GM23248 (cell line): ENCODE results near the gene FAM210A. TPM values are rescaled to one million over a fixed set of nuclear protein-coding genes. Genes with fewer than 3 reads are reported as not detected.
A peak's percentile ranks its signal among the peaks of the same experiment; 100 is the strongest.

Experiments
- DNase-seq: peaks from one replicate; pipeline ENCODE4 v3.0.0-alpha.2; 2015
- H2AFZ ChIP-seq: fragments of 200-600 bp; sonication (generic); 2 replicates; pipeline ENCODE4 v1.6.1; 2016; ENCODE audit warnings: antibody characterized with exemption
- H3F3A ChIP-seq: fragments of 200-600 bp; sonication (generic); 2 replicates; pipeline ENCODE4 v1.6.1; 2016; ENCODE audit warnings: mild to moderate bottlenecking, antibody characterized with exemption, mixed run types; ENCODE audit not compliant: insufficient read depth
- H3K27ac ChIP-seq: fragments of 200-600 bp; sonication (generic); 2 replicates; pipeline ENCODE4 v1.5.1; 2016; ENCODE audit warnings: mild to moderate bottlenecking
- H3K27me3 ChIP-seq: fragments of 200-600 bp; sonication (generic); replicated peaks from 2 replicates; pipeline ENCODE4 v1.6.1; 2016; ENCODE audit warnings: mild to moderate bottlenecking; ENCODE audit not compliant: insufficient read depth
- H3K36me3 ChIP-seq: fragments of 200-600 bp; sonication (generic); 2 replicates; pipeline ENCODE4 v1.6.1; 2016; ENCODE audit warnings: low read depth, mild to moderate bottlenecking
- H3K4me1 ChIP-seq: fragments of 200-600 bp; sonication (generic); 2 replicates; pipeline ENCODE4 v1.6.1; 2016; ENCODE audit warnings: mild to moderate bottlenecking; ENCODE audit not compliant: insufficient read depth
- H3K4me2 ChIP-seq: fragments of 200-600 bp; sonication (generic); one replicate; pipeline ENCODE4 v1.6.1; 2016; ENCODE audit warnings: mild to moderate bottlenecking; ENCODE audit not compliant: unreplicated experiment
- H3K4me3 ChIP-seq: fragments of 200-600 bp; sonication (generic); 2 replicates; pipeline ENCODE4 v1.5.1; 2016; ENCODE audit warnings: mild to moderate bottlenecking
- H3K79me2 ChIP-seq: fragments of 200-600 bp; sonication (generic); 2 replicates; pipeline ENCODE4 v1.6.1; 2016; ENCODE audit warnings: mild to moderate bottlenecking; ENCODE audit not compliant: insufficient read depth
- H3K9ac ChIP-seq: fragments of 200-600 bp; sonication (generic); 2 replicates; pipeline ENCODE4 v1.6.1; 2016; ENCODE audit warnings: mild to moderate bottlenecking
- H3K9me2 ChIP-seq: fragments of 200-600 bp; sonication (generic); 2 replicates; pipeline ENCODE4 v1.6.1; 2016; ENCODE audit warnings: mixed run types, mild to moderate bottlenecking, moderate library complexity; ENCODE audit not compliant: insufficient read depth
- H3K9me3 ChIP-seq: fragments of 200-600 bp; sonication (generic); one replicate; pipeline ENCODE4 v1.6.1; 2017; ENCODE audit warnings: low read depth
- H4K20me1 ChIP-seq: fragments of 200-600 bp; sonication (generic); 2 replicates; pipeline ENCODE4 v1.6.0; 2016; ENCODE audit not compliant: insufficient read depth
- EZH2 ChIP-seq: fragments of 200-600 bp; sonication (generic); IDR thresholded peaks from 2 replicates; pipeline ENCODE4 v1.6.1; 2018; ENCODE audit warnings: antibody characterized with exemption, mild to moderate bottlenecking; ENCODE audit not compliant: insufficient read depth, poor library complexity, severe bottlenecking
- EZH2phosphoT487 ChIP-seq: fragments of 200-600 bp; sonication (generic); IDR thresholded peaks from 2 replicates; pipeline ENCODE4 v1.6.1; 2018; ENCODE audit warnings: antibody characterized with exemption, moderate library complexity, mild to moderate bottlenecking, low read depth; ENCODE audit not compliant: insufficient read depth
- WGBS, 2 experiments: methylation state at CpG; one replicate each; pipeline ENCODE4 v1.1.6; 2015 to 2017; ENCODE audit warnings: low lambda C conversion rate in 2 of 2, low coverage in 1 of 2; ENCODE audit errors: missing lambda C conversion rate in 2 of 2; 5-methylcytosine and 5-hydroxymethylcytosine counted together
- in situ Hi-C: fragments of 300-500 bp; cut with MboI; formaldehyde crosslinking; loops from 2 replicates; pipeline ENCODE4 v1.15.0; 2020
- polyA plus RNA-seq: library from polyadenylated mRNA; unstranded; fragments of >200 nt; fragmentation: Nextera tagmentation; extraction: Ambion mirVana; gene quantifications from 2 replicates; pipeline ENCODE4 v1.2.1, GENCODE V29; 2016
- small RNA-seq: library from RNA; depleted of rRNA; stranded (forward); fragments of <200 nt; gene quantifications from one replicate; pipeline ENCODE3, GENCODE V24; 2014; ENCODE audit warnings: low read depth, low replicate concordance
- total RNA-seq: library from RNA; depleted of rRNA; stranded (reverse); fragments of >200 nt; shearing (Covaris generic); gene quantifications from 2 replicates; pipeline ENCODE4 v1.2.3, GENCODE V29; 2014; rRNA removed

The FAM210A gene
- total and polyA plus RNA-seq, 2 experiments from 2014 or later = 14.2 to 24.9 TPM

- WGBS, 2 experiments = 43 to 58% methylated on average over 5 of the region's 5 CpGs
- no peak for TF ChIP-seq EZH2phosphoT487
- no peak for TF ChIP-seq EZH2
- H2AFZ ChIP-seq = no peak overlapping the region
- no peaks in the 10 kb centered on the region for H3K36me3 ChIP-seq
- H3F3A ChIP-seq = no peaks in the 10 kb centered on the region; the same call in 1 of the 2 replicates
- no peak overlapping the region for H3K27ac ChIP-seq
- no peak overlapping the region for H3K4me3 ChIP-seq
- in situ Hi-C loops = no loop called here
- no peaks in the 10 kb centered on the region for H3K4me1 ChIP-seq
- H3K9me2 ChIP-seq = no peaks in the 10 kb centered on the region
- no peak overlapping the region for H3K9ac ChIP-seq
- DNase-seq = no peak
- peaks cover 50% of the 10 kb centered on the region for H3K27me3 ChIP-seq
- no peaks in the 10 kb centered on the region for H4K20me1 ChIP-seq
- no peak overlapping the region for H3K4me2 ChIP-seq
- no peaks in the 10 kb centered on the region for H3K9me3 ChIP-seq
- no peaks in the 10 kb centered on the region for H3K79me2 ChIP-seq
Observed at GRCh38 chr18:13616041-13616440, 110.3 kb downstream of the FAM210A start.

GRCh38 chr18:13615432-13615861 is 110.9 kb downstream of the FAM210A start:
- WGBS, 2 experiments = 31 to 33% methylated on average over 8 of the region's 8 CpGs
- no peak overlapping the region for H3K4me3 ChIP-seq
- H3K36me3 ChIP-seq = no peaks in the 10 kb centered on the region
- H3K9ac ChIP-seq = no peak overlapping the region
- no peaks in the 10 kb centered on the region for H3K4me1 ChIP-seq
- peaks cover 56% of the 10 kb centered on the region for H3K27me3 ChIP-seq
- TF ChIP-seq EZH2 (no peak), EZH2phosphoT487 (no peak)
- no peaks in the 10 kb centered on the region; the same call in 1 of the 2 replicates for H3F3A ChIP-seq
- H3K9me3 ChIP-seq = no peaks in the 10 kb centered on the region
- H3K79me2 ChIP-seq = no peaks in the 10 kb centered on the region
- no peak overlapping the region for H2AFZ ChIP-seq
- no peaks in the 10 kb centered on the region for H4K20me1 ChIP-seq
- in situ Hi-C loops = no loop called here
- no peaks in the 10 kb centered on the region for H3K9me2 ChIP-seq
- peak; percentile 53 for DNase-seq
- no peak overlapping the region for H3K27ac ChIP-seq
- H3K4me2 ChIP-seq = no peak overlapping the region

- Histone ChIP-seq H3K4me2 (no peak overlapping the region), H3K9me2 (no peaks in the 10 kb centered on the region), H3K9me3 (no peaks in the 10 kb centered on the region), H2AFZ (no peak overlapping the region), H3K9ac (no peak overlapping the region), H4K20me1 (no peaks in the 10 kb centered on the region), H3K36me3 (no peaks in the 10 kb centered on the region), H3F3A (no peaks in the 10 kb centered on the region; the same call in 1 of the 2 replicates), H3K27ac (no peak overlapping the region), H3K4me3 (no peak overlapping the region), H3K27me3 (peaks cover 59% of the 10 kb centered on the region), H3K79me2 (no peaks in the 10 kb centered on the region), H3K4me1 (no peaks in the 10 kb centered on the region)
- TF ChIP-seq EZH2 (no peak), EZH2phosphoT487 (no peak)
- DNase-seq = no peak
- in situ Hi-C loops = no loop called here
- WGBS, 2 experiments = 18 to 20% methylated on average over 16 of the region's 16 CpGs
Observed at GRCh38 chr18:13614641-13615288, 111.6 kb downstream of the FAM210A start.

- WGBS, 2 experiments = 69 to 71% methylated on average over 21 of the region's 21 CpGs
- no peaks in the 10 kb centered on the region; the same call in 1 of the 2 replicates for H3F3A ChIP-seq
- TF ChIP-seq EZH2phosphoT487 = no peak
- TF ChIP-seq EZH2 = no peak
- no peak overlapping the region for H3K27ac ChIP-seq
- H3K4me3 ChIP-seq = no peak overlapping the region
- H4K20me1 ChIP-seq = no peaks in the 10 kb centered on the region
- no peaks in the 10 kb centered on the region for H3K4me1 ChIP-seq
- H3K9me2 ChIP-seq = no peaks in the 10 kb centered on the region
- H3K9me3 ChIP-seq = no peaks in the 10 kb centered on the region
- peaks cover 59% of the 10 kb centered on the region for H3K27me3 ChIP-seq
- no peaks in the 10 kb centered on the region for H3K79me2 ChIP-seq
- in situ Hi-C loops = no loop called here
- DNase-seq = no peak
- H3K36me3 ChIP-seq = no peaks in the 10 kb centered on the region
- H3K4me2 ChIP-seq = no peak overlapping the region
- H3K9ac ChIP-seq = no peak overlapping the region
- no peak overlapping the region for H2AFZ ChIP-seq
Observed at GRCh38 chr18:13613591-13614501, 112.5 kb downstream of the FAM210A start.

Small RNAs within 50 kb of the gene (small RNA-seq; reads per million reads assigned to genes)
- not detected for gene AP001525.1
- not detected for gene RN7SL362P

Other genes with a start within 250 kb of the FAM210A start
- 15.2 and 18.5 TPM in 2 replicates for gene RNMT, start 115 bp upstream of the FAM210A start, total RNA-seq
- 39.4 and 41.8 TPM in 2 replicates for gene RNMT, start 115 bp upstream of the FAM210A start, polyA plus RNA-seq
- gene MC5R, start 97.6 kb upstream of the FAM210A start, total RNA-seq = not detected in 2 replicates
- gene MC5R, start 97.6 kb upstream of the FAM210A start, polyA plus RNA-seq = not detected in 2 replicates
- gene MC2R, start 189.0 kb upstream of the FAM210A start, total RNA-seq = not detected in 2 replicates
- not detected in 2 replicates for gene MC2R, start 189.0 kb upstream of the FAM210A start, polyA plus RNA-seq